Measurements from ENCODE around the gene SPDL1.

The SPDL1 gene

GRCh38 chr5:169653091-169653490 lies 69.5 kb downstream of the SPDL1 start:
- H3K4me3 ChIP-seq (ENCODE audit: low read depth, low read length): no peak overlapping the region
- CTCF ChIA-PET: no interaction called here

More at GRCh38 chr5:169653091-169653490, 69.5 kb downstream of the SPDL1 start:
- POLR2A ChIA-PET: no interaction called here
- no peak for DNase-seq (ENCODE audit: low read depth, low spot score)
- TF ChIP-seq CTCF (IDR thresholded peaks at IDR 0.05; ENCODE audit: insufficient read depth, low read length, missing control alignments): no peak
